Cardiac muscle cell (in vitro differentiated cells and primary cell): ENCODE data around the gene EML4. TPM values are rescaled to one million over a fixed set of nuclear protein-coding genes. Genes with fewer than 3 reads are reported as not detected.

Source experiments
- DNase-seq, 2 donors: peaks; one replicate each; pipeline versions ENCODE4 v3.0.0 to v3.0.0-alpha.2; 2010 to 2017; ENCODE audit warnings: low read depth in 1 of 2, low spot score in 1 of 2
- H3K27ac ChIP-seq: fragments of 200-600 bp; sonication (generic); 2 replicates; pipeline ENCODE4 v1.5.1; 2016
- H3K27me3 ChIP-seq: fragments of 200-600 bp; sonication (generic); 2 replicates; pipeline ENCODE4 v1.6.0; 2016; ENCODE audit warnings: control low read depth
- H3K36me3 ChIP-seq: fragments of 200-600 bp; sonication (generic); 2 replicates; pipeline ENCODE4 v1.5.1; 2016; ENCODE audit warnings: control low read depth
- H3K4me1 ChIP-seq: fragments of 200-600 bp; sonication (generic); 2 replicates; pipeline ENCODE4 v1.8.1; 2017; ENCODE audit warnings: low read depth, mild to moderate bottlenecking, mixed run types
- H3K4me3 ChIP-seq: fragments of 200-600 bp; sonication (generic); 2 replicates; pipeline ENCODE4 v1.5.1; 2016; ENCODE audit warnings: mild to moderate bottlenecking
- H3K9me3 ChIP-seq: fragments of 200-600 bp; sonication (generic); 2 replicates; pipeline ENCODE4 v1.5.1; 2017; ENCODE audit warnings: low read depth, mild to moderate bottlenecking, control low read depth
- CTCF ChIP-seq: IDR thresholded peaks from 2 replicates; pipeline ENCODE4 v1.5.1; 2012; ENCODE audit warnings: low read depth, mild to moderate bottlenecking, low read length
- polyA plus RNA-seq: library from polyadenylated mRNA; unstranded; fragments of >200 nt; fragmentation: Nextera tagmentation; extraction: Ambion mirVana; gene quantifications from 2 replicates; pipeline ENCODE4 v1.2.1, GENCODE V29; 2016
- total RNA-seq: library from RNA; depleted of rRNA; stranded (reverse); fragments of >200 nt; gene quantifications from 2 replicates; pipeline ENCODE4 v1.2.3, GENCODE V29; 2016

EML4 gene
- total and polyA plus RNA-seq, 2 experiments from 2014 or later: 46.6 to 56.2 TPM

DNA sequence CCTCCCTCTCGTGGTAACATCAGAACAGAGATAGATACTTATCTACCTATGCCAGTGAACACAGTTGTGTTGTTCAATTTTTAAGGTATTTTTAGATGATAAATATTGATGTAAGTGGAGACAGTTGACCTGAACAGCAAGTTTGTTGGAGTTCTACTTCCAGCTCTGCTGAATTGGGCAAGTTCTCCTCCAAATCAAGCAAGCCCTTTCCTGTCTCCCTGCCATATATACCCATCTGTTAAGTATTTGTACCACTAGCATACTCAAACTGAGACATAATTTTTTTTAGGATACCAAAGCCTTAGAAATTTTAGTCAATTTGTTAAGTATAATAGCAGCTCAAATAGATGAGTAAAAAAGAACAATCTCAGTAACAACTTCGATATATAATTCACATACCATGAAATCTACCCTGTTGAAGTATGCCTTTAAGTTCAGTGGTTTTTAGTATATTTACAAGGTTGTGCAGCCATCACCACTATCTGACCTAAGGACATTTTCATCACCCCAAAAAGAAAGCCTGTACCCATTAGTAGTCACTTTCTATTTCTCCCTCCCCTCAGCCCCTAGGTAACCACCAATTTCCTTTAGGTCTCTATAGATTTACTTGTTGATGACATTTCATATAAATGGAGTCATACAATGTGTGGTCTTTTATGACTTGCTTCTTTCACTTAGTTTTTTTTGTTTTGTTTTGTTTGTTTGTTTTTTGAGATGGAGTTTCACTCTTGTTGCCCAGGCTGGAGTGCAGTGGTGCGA is 130.0 kb downstream of the EML4 start:
- Histone ChIP-seq H3K27me3 (no peaks in the 10 kb centered on the region), H3K4me3 (no peak overlapping the region), H3K9me3 (no peaks in the 10 kb centered on the region), H3K36me3 (peaks cover 64% of the 10 kb centered on the region), H3K4me1 (no peaks in the 10 kb centered on the region), H3K27ac (no peak overlapping the region)
- no peak for TF ChIP-seq CTCF
- no peak for DNase-seq

GRCh38 chr2:42300527-42300926 is 131.4 kb downstream of the EML4 start:
- Histone ChIP-seq H3K4me1 (no peaks in the 10 kb centered on the region), H3K27ac (no peak overlapping the region), H3K4me3 (no peak overlapping the region), H3K9me3 (no peaks in the 10 kb centered on the region), H3K36me3 (peaks cover 60% of the 10 kb centered on the region), H3K27me3 (no peaks in the 10 kb centered on the region)
- no peak for DNase-seq
- no peak for TF ChIP-seq CTCF

DNA sequence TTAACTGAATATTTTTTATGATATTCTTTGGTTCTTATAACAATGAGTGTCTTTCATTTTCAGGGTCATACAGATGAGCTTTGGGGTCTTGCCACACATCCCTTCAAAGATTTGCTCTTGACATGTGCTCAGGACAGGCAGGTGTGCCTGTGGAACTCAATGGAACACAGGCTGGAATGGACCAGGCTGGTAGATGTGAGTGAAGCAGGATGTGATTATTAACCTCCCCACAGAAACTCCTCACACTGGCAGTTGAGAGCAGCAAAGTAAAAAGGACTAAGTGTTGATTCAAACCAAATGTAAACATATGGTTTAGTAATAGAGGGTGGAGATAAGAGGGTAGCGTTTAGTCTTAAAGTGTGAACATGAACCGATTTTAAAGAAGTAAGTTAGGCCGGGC is 134.1 kb downstream of the EML4 start:
- peaks cover 41% of the 10 kb centered on the region for H3K36me3 ChIP-seq
- TF ChIP-seq CTCF: no peak
- no peak overlapping the region for H3K4me3 ChIP-seq
- no peak overlapping the region for H3K27ac ChIP-seq
- no peak for DNase-seq
- H3K9me3 ChIP-seq: no peaks in the 10 kb centered on the region
- H3K27me3 ChIP-seq: no peaks in the 10 kb centered on the region
- H3K4me1 ChIP-seq: no peaks in the 10 kb centered on the region

DNA sequence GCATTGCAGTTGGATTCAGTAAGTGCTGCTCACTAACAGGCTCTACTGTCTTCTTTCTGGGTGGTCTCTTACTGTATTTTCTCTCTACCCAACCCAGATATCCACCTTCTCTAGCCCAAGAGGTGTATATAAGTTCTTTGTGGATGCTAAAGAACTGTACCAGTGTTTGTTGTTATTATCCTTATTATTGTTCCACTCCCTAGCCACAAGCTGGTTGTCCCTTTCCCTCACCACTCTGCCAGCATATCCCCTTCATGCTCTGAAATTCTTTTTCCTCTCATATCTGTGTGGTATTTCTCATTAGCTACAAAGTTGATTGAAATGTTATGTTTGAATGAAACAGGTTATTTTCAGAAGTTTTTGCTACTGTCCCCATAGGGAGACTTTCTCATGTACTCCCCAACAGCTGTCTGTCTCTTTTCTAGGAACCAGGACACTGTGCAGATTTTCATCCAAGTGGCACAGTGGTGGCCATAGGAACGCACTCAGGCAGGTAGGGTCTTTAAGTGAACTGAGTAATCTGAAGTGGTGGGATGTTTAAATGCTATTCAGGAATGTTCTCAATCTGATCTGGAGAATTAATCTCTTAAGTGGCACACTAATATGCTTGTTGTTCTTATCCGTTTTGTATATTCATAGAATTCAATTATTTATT is 135.0 kb downstream of the EML4 start:
- no peak for DNase-seq
- Histone ChIP-seq H3K27me3 (no peaks in the 10 kb centered on the region), H3K36me3 (peaks cover 44% of the 10 kb centered on the region), H3K9me3 (no peaks in the 10 kb centered on the region), H3K4me3 (no peak overlapping the region), H3K27ac (peak overlapping the region; percentile 25), H3K4me1 (no peaks in the 10 kb centered on the region)
- TF ChIP-seq CTCF: no peak

DNA sequence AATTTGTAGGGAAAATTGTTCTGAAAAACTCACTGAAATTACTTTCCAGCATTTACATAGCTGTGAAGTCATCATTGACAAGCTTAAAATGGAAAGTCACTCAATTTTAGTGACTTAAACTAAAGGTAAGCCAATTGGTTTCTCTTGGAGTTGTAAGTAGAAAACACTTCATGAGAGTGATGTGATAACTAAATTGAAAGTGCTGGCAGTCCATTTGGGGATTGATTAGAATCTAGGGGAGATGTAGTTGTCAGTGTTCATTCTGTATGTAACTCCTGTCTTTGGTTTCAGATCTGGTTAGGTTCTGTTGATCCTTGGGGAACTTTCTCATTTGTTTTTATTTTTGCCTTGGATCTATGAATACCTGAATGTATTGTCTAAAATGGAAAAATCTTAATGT is 138.0 kb downstream of the EML4 start:
- H3K36me3 ChIP-seq: peaks cover 38% of the 10 kb centered on the region
- no peak for TF ChIP-seq CTCF
- no peaks in the 10 kb centered on the region for H3K4me1 ChIP-seq
- no peak overlapping the region for H3K4me3 ChIP-seq
- H3K9me3 ChIP-seq: no peaks in the 10 kb centered on the region
- peak overlapping the region; percentile 4 for H3K27ac ChIP-seq
- DNase-seq: no peak
- H3K27me3 ChIP-seq: no peaks in the 10 kb centered on the region
